H9 (cell line): Measurements from ENCODE around the gene TCIRG1. TPM values are rescaled to one million over a fixed set of nuclear protein-coding genes. Genes with fewer than 3 reads are reported as not detected.
A peak's percentile ranks its signal among the peaks of the same experiment; 100 is the strongest.

Experiments used
- DNase-seq: peaks from one replicate; pipeline ENCODE4 v3.0.0-alpha.2; 2017
- H2AFZ ChIP-seq: one replicate; pipeline ENCODE4 v1.6.1; 2013; ENCODE audit warnings: mild to moderate bottlenecking, low read length, control low read depth, moderate library complexity
- H2AK5ac ChIP-seq: 2 replicates; pipeline ENCODE4 v1.6.1; 2013; ENCODE audit warnings: low read length, control low read depth, mixed read lengths; ENCODE audit not compliant: insufficient read length
- H2BK120ac ChIP-seq: one replicate; pipeline ENCODE4 v1.6.1; 2013; ENCODE audit warnings: low read depth, mild to moderate bottlenecking, low read length, control low read depth, inconsistent platforms; ENCODE audit not compliant: poor library complexity, severe bottlenecking
- H2BK12ac ChIP-seq: 2 replicates; pipeline ENCODE4 v1.6.1; 2013; ENCODE audit warnings: low read length, control low read depth, mixed read lengths, low read depth; ENCODE audit not compliant: insufficient read length
- H2BK15ac ChIP-seq: 2 replicates; pipeline ENCODE4 v1.6.1; 2013; ENCODE audit warnings: low read depth, low read length, control low read depth
- H2BK20ac ChIP-seq: one replicate; pipeline ENCODE4 v1.6.1; 2013; ENCODE audit warnings: low read depth, mild to moderate bottlenecking, low read length, control low read depth, inconsistent platforms; ENCODE audit not compliant: poor library complexity, severe bottlenecking
- H2BK5ac ChIP-seq: 2 replicates; pipeline ENCODE4 v1.6.1; 2013; ENCODE audit warnings: low read length, control low read depth, mixed read lengths; ENCODE audit not compliant: insufficient read length
- H3K14ac ChIP-seq: 2 replicates; pipeline ENCODE4 v1.6.1; 2013; ENCODE audit warnings: low read length, control low read depth; ENCODE audit not compliant: insufficient read depth
- H3K18ac ChIP-seq: 2 replicates; pipeline ENCODE4 v1.6.1; 2013; ENCODE audit warnings: low read depth, mild to moderate bottlenecking, mixed read lengths, low read length, control low read depth; ENCODE audit not compliant: insufficient read length
- H3K23ac ChIP-seq: 2 replicates; pipeline ENCODE4 v1.6.1; 2013; ENCODE audit warnings: low read length, control low read depth, mixed read lengths, low read depth; ENCODE audit not compliant: insufficient read length
- H3K23me2 ChIP-seq: 2 replicates; pipeline ENCODE4 v1.6.1; 2013; ENCODE audit warnings: low read depth, mild to moderate bottlenecking, mixed read lengths, low read length, control low read depth; ENCODE audit not compliant: insufficient read length, poor library complexity, severe bottlenecking
- H3K27ac ChIP-seq: 2 replicates; pipeline ENCODE4 v1.5.1; 2013; ENCODE audit warnings: low read length, control low read depth, mixed read lengths, low read depth; ENCODE audit not compliant: insufficient read length
- H3K27me3 ChIP-seq: 2 replicates; pipeline ENCODE4 v1.6.1; 2013; ENCODE audit warnings: low read length, control low read depth, inconsistent platforms; ENCODE audit not compliant: insufficient read depth
- H3K4ac ChIP-seq: 2 replicates; pipeline ENCODE4 v1.6.1; 2013; ENCODE audit warnings: low read depth, mild to moderate bottlenecking, control low read depth, inconsistent platforms, low read length, moderate library complexity
- H3K4me1 ChIP-seq: 2 replicates; pipeline ENCODE4 v1.6.1; 2013; ENCODE audit warnings: low read length, control low read depth, inconsistent platforms; ENCODE audit not compliant: insufficient read depth
- H3K4me2 ChIP-seq: 2 replicates; pipeline ENCODE4 v1.6.1; 2013; ENCODE audit warnings: low read length, control low read depth, mixed read lengths; ENCODE audit not compliant: insufficient read length, insufficient read depth
- H3K56ac ChIP-seq: 2 replicates; pipeline ENCODE4 v1.6.1; 2013; ENCODE audit warnings: low read depth, mild to moderate bottlenecking, mixed read lengths, low read length, control low read depth; ENCODE audit not compliant: insufficient read length
- H3K79me1 ChIP-seq: 2 replicates; pipeline ENCODE4 v1.6.1; 2013; ENCODE audit warnings: low read depth, mild to moderate bottlenecking, moderate library complexity, low read length, control low read depth, inconsistent platforms; ENCODE audit not compliant: insufficient read depth, poor library complexity, severe bottlenecking
- H3K79me2 ChIP-seq: 2 replicates; pipeline ENCODE4 v1.6.1; 2013; ENCODE audit warnings: low read length, control low read depth, inconsistent platforms; ENCODE audit not compliant: insufficient read depth
- H3K9ac ChIP-seq: 2 replicates; pipeline ENCODE4 v1.6.1; 2013; ENCODE audit warnings: low read length, control low read depth, mixed read lengths; ENCODE audit not compliant: insufficient read length; ENCODE audit errors: extremely low read depth
- H3K9me3 ChIP-seq: one replicate; pipeline ENCODE4 v1.6.1; 2013; ENCODE audit warnings: low read depth, low read length, inconsistent platforms; ENCODE audit not compliant: control insufficient read depth
- H3T11ph ChIP-seq: one replicate; pipeline ENCODE4 v1.6.1; 2013; ENCODE audit warnings: mild to moderate bottlenecking, low read length, control low read depth, inconsistent platforms
- H4K20me1 ChIP-seq: one replicate; pipeline ENCODE4 v1.6.1; 2013; ENCODE audit not compliant: control insufficient read depth, insufficient read length, insufficient read depth
- H4K5ac ChIP-seq: 2 replicates; pipeline ENCODE4 v1.6.1; 2013; ENCODE audit warnings: low read depth, mild to moderate bottlenecking, mixed read lengths, low read length, control low read depth; ENCODE audit not compliant: insufficient read length
- H4K8ac ChIP-seq: replicated peaks from 2 replicates; pipeline ENCODE4 v1.6.1; 2013; ENCODE audit warnings: low read length, control low read depth, mixed read lengths, low read depth; ENCODE audit not compliant: insufficient read length
- H4K91ac ChIP-seq: 2 replicates; pipeline ENCODE4 v1.6.1; 2013; ENCODE audit warnings: low read depth, mild to moderate bottlenecking, moderate library complexity, mixed read lengths, low read length, control low read depth; ENCODE audit not compliant: insufficient read length
- H3K27ac Mint-ChIP-seq, 3 experiments: 2 replicates in 2 of 3; 3 replicates in 1 of 3; pipeline ENCODE4 v1.8.0; 2020 to 2021; ENCODE audit warnings: mixed read lengths in 3 of 3, mild to moderate bottlenecking in 1 of 3, moderate library complexity in 1 of 3
- H3K27me3 Mint-ChIP-seq: 2 replicates; pipeline ENCODE4 v1.8.0; 2021; ENCODE audit warnings: low read depth, mild to moderate bottlenecking, moderate library complexity, mixed read lengths
- H3K36me3 Mint-ChIP-seq, 3 experiments: 2 replicates in 2 of 3; 3 replicates in 1 of 3; pipeline ENCODE4 v1.8.0; 2020 to 2021; ENCODE audit warnings: low read depth in 3 of 3, mixed read lengths in 3 of 3; ENCODE audit not compliant: insufficient read depth in 1 of 3
- H3K4me1 Mint-ChIP-seq, 2 experiments: 2 replicates each; pipeline ENCODE4 v1.8.0; 2020; ENCODE audit warnings: mixed read lengths in 2 of 2
- H3K4me3 Mint-ChIP-seq, 2 experiments: 2 replicates in 1 of 2; 3 replicates in 1 of 2; pipeline ENCODE4 v1.8.0; 2020 to 2021; ENCODE audit warnings: mild to moderate bottlenecking in 2 of 2, mixed read lengths in 2 of 2, moderate library complexity in 1 of 2
- H3K9me3 Mint-ChIP-seq, 2 experiments: 2 replicates in 1 of 2; 3 replicates in 1 of 2; pipeline ENCODE4 v1.8.0; 2020; ENCODE audit warnings: mild to moderate bottlenecking in 2 of 2, mixed read lengths in 2 of 2, moderate library complexity in 1 of 2
- CTCF ChIP-seq: fragments of 200-600 bp; sonication (generic); conservative IDR thresholded peaks from 3 replicates; pipeline ENCODE4 v1.8.0; 2021; ENCODE audit warnings: antibody characterized with exemption, mild to moderate bottlenecking
- WGBS: extraction: QIAGEN DNeasy Blood & Tissue Kit; methylation state at CpG from one replicate; pipeline ENCODE4 v1.1.7; 2013; ENCODE audit warnings: missing lambda C conversion rate, low lambda C conversion rate, mixed read lengths; ENCODE audit not compliant: insufficient read length; ENCODE audit errors: extremely low coverage; 5-methylcytosine and 5-hydroxymethylcytosine counted together
- total RNA-seq: library from RNA; stranded (reverse); gene quantifications from 2 replicates; pipeline ENCODE4 v1.2.1, GENCODE V29; 2021

The TCIRG1 gene
- total RNA-seq, 1 experiment from 2014 or later = 24.4 TPM

GRCh38 chr11:68025047-68025446, 13.8 kb upstream of the TCIRG1 start:
- H2BK5ac ChIP-seq = no peak overlapping the region
- no peaks in the 10 kb centered on the region for H3K9me3 ChIP-seq
- no peak overlapping the region for H2BK12ac ChIP-seq
- no peak overlapping the region for H3K56ac ChIP-seq
- H3K79me1 ChIP-seq = no peaks in the 10 kb centered on the region
- TF ChIP-seq CTCF = peak; percentile 33; the same call in 2 of the 3 replicates
- H3K27ac Mint-ChIP-seq = peak overlapping the region in 1 of 3 experiments; percentile 35; a peak in 2 of 7 replicates
- H3K9me3 Mint-ChIP-seq = no peaks in the 10 kb centered on the region
- H3K9ac ChIP-seq = no peak overlapping the region
- H3K27me3 Mint-ChIP-seq = no peaks in the 10 kb centered on the region
- no peak overlapping the region for H3K18ac ChIP-seq
- no peak overlapping the region for H4K91ac ChIP-seq
- H2AFZ ChIP-seq = no peak overlapping the region
- H4K8ac ChIP-seq = no peak overlapping the region
- no peak overlapping the region for H2BK20ac ChIP-seq
- H3K27me3 ChIP-seq = no peaks in the 10 kb centered on the region
- H3K4me3 Mint-ChIP-seq = no peak overlapping the region
- H3K36me3 Mint-ChIP-seq = peaks cover 8 to 29% (median 12%) of the 10 kb centered on the region in 3 experiments
- H3K27ac ChIP-seq = no peak overlapping the region
- no peak overlapping the region for H3T11ph ChIP-seq
- no peak overlapping the region for H4K5ac ChIP-seq
- H2AK5ac ChIP-seq = no peak overlapping the region
- no peak overlapping the region for H2BK15ac ChIP-seq
- H4K20me1 ChIP-seq = no peaks in the 10 kb centered on the region
- no peak overlapping the region for H3K4ac ChIP-seq
- no peak overlapping the region for H3K23ac ChIP-seq
- no peaks in the 10 kb centered on the region for H3K79me2 ChIP-seq
- H2BK120ac ChIP-seq = no peak overlapping the region
- H3K23me2 ChIP-seq = peaks cover 7% of the 10 kb centered on the region
- H3K14ac ChIP-seq = no peak overlapping the region
- H3K4me2 ChIP-seq = no peak overlapping the region
- WGBS = no CpG with 5 or more reads among the region's 5 CpGs
- H3K4me1 ChIP-seq = no peaks in the 10 kb centered on the region; the same call in 1 of the 2 replicates
- DNase-seq = no peak
- peaks cover 22 to 27% of the 10 kb centered on the region in 2 experiments for H3K4me1 Mint-ChIP-seq
